SHP77 (cell line): ENCODE data around the gene FAM83E.
A peak's percentile ranks its signal among the peaks of the same experiment; 100 is the strongest.
"Not testable (repeated sequence)": the region's sequence is repeated elsewhere in the genome, so short reads cannot be mapped to it uniquely, and the experiment has no call there.

ENCODE experiments used
- DNase-seq, 2 experiments: peaks; one replicate each; lab custom pipeline; 2025; lab: John Stamatoyannopoulos, UW

FAM83E gene

DNA sequence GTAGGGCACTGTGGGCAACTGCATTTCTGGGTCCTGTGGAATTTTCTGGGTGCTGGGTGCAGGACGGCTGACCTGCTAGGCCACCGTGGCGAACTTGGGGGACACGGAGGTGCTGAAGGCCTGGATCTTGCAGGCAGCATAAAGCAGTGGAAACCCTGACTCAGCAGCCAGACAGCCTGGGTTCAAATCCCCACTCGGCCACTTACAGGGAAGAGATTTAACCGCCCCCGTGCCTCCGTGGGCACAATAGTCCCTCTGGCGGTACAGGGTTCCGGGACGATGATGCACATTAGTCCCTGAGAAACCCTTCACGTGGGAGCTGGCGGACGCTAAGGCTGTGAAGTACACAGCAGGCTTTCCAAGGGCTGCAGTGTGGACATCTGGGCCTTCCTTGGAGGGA is 3.0 kb downstream of the FAM83E start:
- DNase-seq = no peak

DNA sequence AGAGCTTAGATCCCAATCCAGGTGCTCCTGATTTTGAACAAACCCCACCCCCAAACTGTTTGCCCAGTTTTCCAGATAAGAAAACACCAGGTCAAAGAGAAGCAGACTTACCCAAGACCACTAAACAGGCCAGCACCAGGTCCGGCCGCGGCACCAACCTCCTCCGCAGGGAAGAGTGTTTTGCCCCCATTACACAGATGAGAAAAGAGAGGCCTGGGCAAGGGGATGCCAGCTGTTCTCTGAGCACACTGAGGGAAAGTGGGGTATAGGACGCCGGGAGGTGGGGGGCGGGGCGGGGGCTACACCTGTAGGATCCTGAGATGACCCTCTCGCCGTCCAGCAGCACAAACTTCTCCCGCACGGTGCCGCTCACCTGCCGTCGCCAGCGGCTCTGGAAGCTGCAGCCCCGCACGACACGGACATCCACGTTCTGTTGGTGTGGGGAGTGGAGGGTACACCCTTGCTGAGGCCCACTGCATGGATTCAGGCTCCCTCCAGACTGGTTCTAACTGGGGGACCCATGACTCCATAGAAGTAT is 5.2 kb downstream of the FAM83E start:
- no peak for DNase-seq

- peak; percentile 68 to 79 for DNase-seq
Observed at GRCh38 chr19:48608798-48609263, 6.0 kb downstream of the FAM83E start.

DNA sequence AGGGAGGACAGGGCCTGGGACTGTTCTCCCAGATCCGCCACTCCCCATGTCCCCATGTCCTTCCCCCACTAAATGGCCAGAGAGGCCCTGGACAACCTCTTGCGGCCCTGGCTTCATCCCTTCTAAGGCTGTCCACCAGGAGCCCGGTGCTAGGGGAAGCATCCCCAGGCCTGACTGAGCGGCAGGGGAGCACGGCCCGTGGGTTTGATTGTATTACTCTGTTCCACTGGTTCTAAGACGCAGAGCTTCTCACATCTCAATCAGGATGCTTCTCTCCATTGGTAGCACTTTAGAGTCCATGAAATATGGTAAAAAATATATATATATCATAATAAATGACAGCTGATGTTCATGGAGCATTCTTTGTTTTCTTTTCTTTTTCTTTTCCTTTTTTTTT is 7.5 kb downstream of the FAM83E start:
- DNase-seq = no peak

DNA sequence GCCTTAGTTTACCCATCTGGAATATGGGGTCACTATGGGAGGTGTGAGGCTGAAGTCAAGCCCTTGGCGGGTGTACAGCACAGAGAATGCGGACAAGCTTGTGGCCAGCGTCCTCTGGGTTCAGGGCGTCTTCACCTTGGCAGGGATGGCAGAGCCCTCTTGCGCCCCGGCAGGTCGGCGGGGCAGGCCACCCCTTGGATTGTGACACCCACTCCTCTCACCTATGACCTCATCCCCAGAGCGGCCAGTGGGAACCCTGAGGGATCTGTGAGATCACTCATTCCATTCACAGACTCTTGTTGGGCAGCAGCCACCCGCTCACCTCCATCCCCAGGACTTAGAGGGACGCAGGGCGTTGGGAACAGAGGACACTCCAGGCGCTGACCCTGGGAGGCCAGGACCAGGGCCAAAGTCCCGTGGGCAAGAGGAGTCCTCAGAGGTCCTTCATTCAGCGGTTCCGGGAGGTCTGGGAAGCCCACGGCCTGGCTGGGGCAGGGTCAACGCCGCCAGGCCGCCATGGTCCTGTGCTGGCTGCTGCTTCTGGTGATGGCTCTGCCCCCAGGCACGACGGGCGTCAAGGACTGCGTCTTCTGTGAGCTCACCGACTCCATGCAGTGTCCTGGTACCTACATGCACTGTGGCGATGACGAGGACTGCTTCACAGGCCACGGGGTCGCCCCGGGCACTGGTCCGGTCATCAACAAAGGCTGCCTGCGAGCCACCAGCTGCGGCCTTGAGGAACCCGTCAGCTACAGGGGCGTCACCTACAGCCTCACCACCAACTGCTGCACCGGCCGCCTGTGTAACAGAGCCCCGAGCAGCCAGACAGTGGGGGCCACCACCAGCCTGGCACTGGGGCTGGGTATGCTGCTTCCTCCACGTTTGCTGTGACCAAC is 8.2 kb downstream of the FAM83E start, which contains the start of gene SPACA4:
SPACA4 (plus strand) TSS at position 280 of the 896 bp plus-strand sequence; CDS start at position 517, 237 bp downstream.
- no peak for DNase-seq

DNA sequence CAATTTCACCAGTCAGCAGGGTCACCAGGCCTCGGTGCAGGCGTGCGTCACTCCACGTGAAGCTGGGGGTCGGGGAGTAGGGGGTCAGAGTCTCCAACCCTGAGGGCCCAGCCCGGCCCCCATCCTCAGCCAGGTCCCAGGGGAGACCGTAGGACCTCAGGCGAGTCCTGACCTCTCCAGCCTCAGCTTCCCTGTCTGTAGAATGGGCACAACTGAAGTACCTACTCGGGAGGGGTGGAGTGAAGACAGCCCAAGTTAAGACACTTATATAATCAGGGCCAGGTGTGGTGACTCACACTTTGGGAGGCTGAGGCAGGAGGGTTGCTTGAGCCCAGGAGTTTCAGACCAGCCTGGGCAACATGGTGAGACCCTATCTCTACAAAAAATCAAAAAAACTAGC is 11.0 kb downstream of the FAM83E start:
- no peak for DNase-seq

GRCh38 chr19:48603449-48603848 is 11.4 kb downstream of the FAM83E start:
- DNase-seq = no peak

- DNase-seq = no peak
Observed at GRCh38 chr19:48603001-48603400, 11.9 kb downstream of the FAM83E start.

GRCh38 chr19:48600679-48601417 is 14.0 kb downstream of the FAM83E start:
- no peak for DNase-seq

GRCh38 chr19:48598996-48599700 is 15.7 kb downstream of the FAM83E start:
- no peak for DNase-seq

DNA sequence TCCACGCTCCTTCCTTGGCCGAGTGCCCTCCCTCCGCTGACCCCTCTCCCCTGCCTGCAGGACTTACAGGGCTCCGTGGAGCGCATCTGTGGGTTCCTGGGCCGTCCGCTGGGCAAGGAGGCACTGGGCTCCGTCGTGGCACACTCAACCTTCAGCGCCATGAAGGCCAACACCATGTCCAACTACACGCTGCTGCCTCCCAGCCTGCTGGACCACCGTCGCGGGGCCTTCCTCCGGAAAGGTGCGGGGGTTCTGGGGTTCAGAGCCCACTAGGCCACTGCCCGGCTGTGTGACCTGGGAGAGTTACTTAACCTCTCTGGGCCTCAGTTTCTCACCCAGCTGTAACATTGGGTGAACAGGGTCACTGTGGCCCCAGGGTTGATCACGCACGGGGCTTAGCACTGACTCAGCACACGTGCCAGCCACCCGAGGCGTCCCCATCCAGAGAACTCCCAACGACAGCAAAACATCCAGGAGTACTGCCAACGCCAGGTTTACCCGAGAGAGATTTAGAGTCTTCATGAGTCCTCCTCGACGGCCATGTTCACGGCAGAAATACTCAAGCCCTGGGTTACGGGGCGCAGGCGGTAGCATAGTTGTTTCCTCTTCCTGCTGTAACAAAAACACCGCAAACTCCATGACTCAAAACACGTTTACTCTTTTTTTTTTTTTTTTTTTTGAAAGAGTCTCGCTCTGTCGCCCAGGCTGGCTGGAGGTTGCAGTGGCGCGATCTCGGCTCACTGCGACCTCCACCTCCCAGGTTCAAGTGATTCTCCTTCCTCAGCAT is 18.0 kb downstream of the FAM83E start:
- DNase-seq = no peak

GRCh38 chr19:48596237-48596636 is 18.6 kb downstream of the FAM83E start:
- DNase-seq = no peak

DNA sequence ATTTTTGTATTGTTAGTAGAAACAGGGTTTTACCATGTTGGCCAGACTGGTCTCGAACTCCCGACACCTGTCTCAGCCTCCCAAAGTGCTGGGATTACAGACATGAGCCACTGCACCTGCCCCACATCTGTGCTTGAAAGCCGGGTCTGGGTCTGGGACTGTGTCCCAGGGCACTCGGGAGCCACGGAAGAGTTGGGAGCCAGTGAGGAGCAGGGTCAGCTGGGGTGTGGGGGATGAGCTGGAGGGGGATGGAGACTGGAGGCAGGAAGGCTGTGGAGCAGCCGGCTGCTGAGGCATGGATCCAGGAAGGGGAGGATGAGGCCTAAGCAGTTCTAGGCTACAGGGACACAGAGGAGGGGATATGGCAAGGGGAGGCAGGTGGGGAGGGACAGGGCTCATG is 19.0 kb downstream of the FAM83E start:
- no peak for DNase-seq

GRCh38 chr19:48595171-48595570 is 19.7 kb downstream of the FAM83E start:
- no peak for DNase-seq

- no peak for DNase-seq
Observed at GRCh38 chr19:48591021-48591420, 23.9 kb downstream of the FAM83E start.

DNA sequence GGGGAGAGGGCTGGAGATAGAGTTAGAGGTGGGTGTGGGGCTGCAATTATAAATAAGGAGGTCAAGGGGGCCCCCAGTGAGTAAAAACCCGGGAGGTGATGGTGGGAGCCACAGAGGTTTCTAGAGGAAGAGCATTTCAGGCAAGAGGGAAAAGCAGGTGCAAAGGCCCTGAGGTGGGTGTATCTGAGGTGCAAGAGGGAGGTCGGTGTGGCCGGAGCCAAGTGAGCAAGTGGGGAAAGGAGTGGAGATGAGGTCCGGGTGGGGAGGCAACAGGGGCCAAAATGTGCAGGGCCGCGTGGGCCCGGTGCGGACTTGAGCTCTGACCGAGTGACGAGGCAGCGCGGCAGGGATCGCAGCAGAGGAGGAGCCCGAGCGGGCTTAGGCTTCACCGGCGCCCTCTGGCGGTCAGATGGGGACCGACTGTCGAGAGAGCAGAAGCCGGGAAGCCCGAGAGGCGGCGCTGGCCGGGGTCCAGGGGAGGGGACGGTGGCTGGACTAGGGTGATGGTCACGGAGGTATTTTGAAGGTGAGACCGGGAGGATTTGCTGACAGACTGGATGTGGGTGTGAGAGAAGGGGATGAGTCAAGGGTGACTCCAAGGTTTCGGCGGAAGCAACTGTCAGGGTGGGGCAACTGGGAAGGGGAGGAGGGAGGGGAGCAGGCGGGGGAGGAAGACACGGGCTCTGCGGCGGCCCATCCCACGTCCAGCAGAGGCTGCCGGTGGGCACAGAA is 26.0 kb downstream of the FAM83E start:
- peak; percentile 62 to 84 for DNase-seq

DNA sequence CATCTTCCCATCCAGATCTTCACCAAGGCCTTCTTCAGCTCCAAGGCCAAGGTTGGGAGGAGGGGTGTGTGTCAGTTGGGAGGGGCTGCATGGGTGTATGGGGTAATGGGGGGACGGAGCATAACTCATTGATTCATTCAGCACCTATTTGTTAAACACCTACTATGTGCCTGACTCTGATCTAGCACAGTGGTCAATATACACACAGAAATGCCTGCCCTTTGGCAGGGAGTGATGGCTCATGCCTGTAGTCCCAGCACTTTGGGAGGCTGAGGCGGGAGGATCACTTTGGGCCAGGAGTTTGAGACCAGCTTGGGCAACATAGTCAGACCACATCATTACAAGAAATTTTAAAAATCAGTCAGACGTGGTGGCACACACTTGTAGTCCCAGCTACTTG is 27.5 kb downstream of the FAM83E start:
- no peak for DNase-seq

DNA sequence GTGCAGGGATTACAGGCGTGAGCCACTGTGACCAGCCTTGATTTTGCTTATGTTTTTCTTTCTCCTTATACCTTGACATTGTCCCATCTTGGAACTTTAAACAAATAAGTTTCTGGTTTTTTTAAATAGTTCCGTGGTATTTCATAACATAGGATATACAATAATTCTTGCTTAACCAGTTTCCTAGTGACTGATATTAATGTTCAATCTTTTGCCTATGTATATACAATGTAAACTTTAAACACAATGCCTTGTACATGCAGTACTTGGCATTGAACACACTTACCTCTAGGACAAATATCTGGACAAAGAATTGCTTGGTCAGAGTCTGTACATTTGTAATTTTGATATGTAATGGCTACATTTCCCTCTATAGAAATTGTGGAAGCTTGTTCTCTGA is 32.7 kb downstream of the FAM83E start:
- DNase-seq = no peak

GRCh38 chr19:48578891-48579290 is 36.0 kb downstream of the FAM83E start:
- DNase-seq = no peak

DNA sequence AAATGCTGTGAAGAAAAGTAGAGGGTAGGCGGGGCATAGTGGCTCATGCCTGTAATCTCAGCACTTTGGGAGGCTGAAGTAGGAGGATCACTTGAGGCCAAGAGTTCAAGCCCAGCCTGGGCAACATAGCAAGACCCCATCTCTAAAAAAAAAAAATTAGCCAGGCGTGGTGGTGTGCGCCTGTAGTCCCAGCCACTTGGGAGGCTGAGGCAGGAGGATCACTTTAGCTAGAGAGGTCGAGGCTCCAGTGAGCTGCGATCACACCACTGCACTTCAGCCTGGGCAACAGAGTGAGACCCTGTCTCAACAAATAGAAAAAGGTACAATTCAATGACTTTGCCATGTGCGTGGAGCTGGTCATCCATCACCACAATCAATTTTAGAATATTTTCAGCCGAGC is 37.0 kb downstream of the FAM83E start:
- not testable (repeated sequence) for DNase-seq
